ENCODE data around the gene AIF1L. TPM values are rescaled to one million over a fixed set of nuclear protein-coding genes. Genes with fewer than 3 reads are reported as not detected.
A peak's percentile ranks its signal among the peaks of the same experiment; 100 is the strongest.

AIF1L gene
- total and polyA plus RNA-seq, 2 of the 13 experiments (the other 11 are each of a cell fraction or from before 2014, with no cell fraction given), result 12.4 to 36.5 TPM

DNA sequence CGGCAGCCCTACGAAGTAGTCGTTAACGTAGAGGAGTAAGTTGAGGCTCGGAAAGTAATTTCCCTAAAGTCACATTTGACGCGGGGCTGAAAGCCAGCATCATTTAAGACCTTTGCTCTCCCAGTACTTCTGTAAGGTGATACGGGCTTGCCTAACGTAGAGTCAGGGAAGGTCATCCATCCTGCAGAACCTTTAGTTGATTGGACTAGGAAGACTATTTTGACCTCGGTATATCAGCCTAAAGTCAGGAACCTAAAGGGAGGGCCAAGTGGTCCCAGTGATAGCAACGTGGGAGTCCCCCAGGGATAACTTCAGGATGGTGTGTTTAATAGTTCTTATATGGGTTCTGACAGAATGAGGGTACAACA is 29.7 kb downstream of the AIF1L start:
- Histone ChIP-seq H3K4me2 (ENCODE audit: low read depth, low read length) (peak overlapping the region; percentile 93), H3K27ac (ENCODE audit: extremely low read length, insufficient read depth, low read length) (peak overlapping the region; percentile 94), H3K36me3 (replicated peaks in 1 of 2; ENCODE audit: control insufficient read depth in 1 of 2, insufficient read depth in 2 of 2, low read length in 2 of 2) (peaks cover 10 to 45% of the 10 kb centered on the region in 2 experiments; a peak in 4 of 5 replicates), H3K4me3 (replicated peaks in 1 of 3; ENCODE audit: insufficient read depth in 1 of 3, low read depth in 2 of 3, low read length in 3 of 3) (peak overlapping the region; percentile 82 to 98 (median 96)), H4K20me1 (ENCODE audit: insufficient read depth, low read length) (no peaks in the 10 kb centered on the region), H3K27me3 (ENCODE audit: control insufficient read depth in 1 of 2, insufficient read depth in 2 of 2, low read length in 2 of 2) (peaks cover 0 to 6% of the 10 kb centered on the region in 2 experiments; a peak in 1 of 5 replicates), H3K4me1 (ENCODE audit: insufficient read depth, low read length) (peaks cover 53% of the 10 kb centered on the region), H3K79me2 (ENCODE audit: insufficient read depth, low read length) (peaks cover 27% of the 10 kb centered on the region), H3K9ac (ENCODE audit: insufficient read depth, low read depth, low read length) (peak overlapping the region; percentile 95), H2AFZ (ENCODE audit: low read length) (no peak overlapping the region), H3K9me3 (ENCODE audit: low read length) (no peaks in the 10 kb centered on the region)
- intact Hi-C loops (cut with micrococcal nuclease; ENCODE audit: unreplicated experiment), result no loop called here
- 0% methylated on average over 4 of the region's 11 CpGs for WGBS (ENCODE audit: low lambda C conversion rate)
- CTCF ChIA-PET (ENCODE audit: low intra/inter-chr PET ratio, low total read pairs), result no interaction called here
- POLR2A ChIA-PET, result interaction anchor here (1.2 to 2.5 kb wide), 5 partner anchors 9 to 69 kb away, joined by 3 to 19 read pairs (median 5); partner anchors contain the start of gene AIF1L
- no TSS peak for BruUV-seq (replicated peaks)
- FAIRE-seq (no peak), ATAC-seq (peak; percentile 2; the same call in 1 of the 3 replicates), DNase-seq (ENCODE audit: low spot score) (peak; percentile 34)
- 0 out of 2 replicates have a peak, but pooled peaks have one; percentile 6 for TF ChIP-seq HNF4A (CRISPR knock-in tag; IDR thresholded peaks at IDR 0.05)
- no peak for TF ChIP-seq ZNF609 (CRISPR knock-in tag; IDR thresholded peaks at IDR 0.05; ENCODE audit: borderline replicate concordance)
- no peak for TF ChIP-seq YEATS4 (CRISPR knock-in tag; IDR thresholded peaks at IDR 0.05; ENCODE audit: borderline replicate concordance)
- 0 out of 2 replicates have a peak, but pooled peaks have one; percentile 14 for TF ChIP-seq CEBPB (IDR thresholded peaks at IDR 0.05; ENCODE audit: borderline replicate concordance, low read depth, low read length)
- TF ChIP-seq ARID2 (CRISPR knock-in tag; IDR thresholded peaks at IDR 0.05; ENCODE audit: borderline replicate concordance), result 0 out of 2 replicates have a peak, but pooled peaks have one; percentile 37
- 0 out of 2 replicates have a peak, but pooled peaks have one; percentile 0 for TF ChIP-seq ZNF468 (CRISPR knock-in tag; IDR thresholded peaks at IDR 0.05)
- TF ChIP-seq, protein P1, sequence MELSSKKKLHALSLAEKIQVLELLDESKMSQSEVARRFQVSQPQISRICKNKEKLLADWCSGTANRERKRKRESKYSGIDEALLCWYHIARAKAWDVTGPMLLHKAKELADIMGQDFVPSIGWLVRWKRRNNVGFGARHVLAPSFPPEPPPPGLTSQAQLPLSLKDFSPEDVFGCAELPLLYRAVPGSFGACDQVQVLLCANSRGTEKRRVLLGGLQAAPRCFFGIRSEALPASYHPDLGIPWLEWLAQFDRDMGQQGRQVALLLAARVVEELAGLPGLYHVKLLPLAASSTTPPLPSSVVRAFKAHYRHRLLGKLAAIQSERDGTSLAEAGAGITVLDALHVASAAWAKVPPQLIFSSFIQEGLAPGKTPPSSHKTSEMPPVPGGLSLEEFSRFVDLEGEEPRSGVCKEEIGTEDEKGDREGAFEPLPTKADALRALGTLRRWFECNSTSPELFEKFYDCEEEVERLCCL (CRISPR knock-in tag; IDR thresholded peaks at IDR 0.05; ENCODE audit: borderline replicate concordance), result 0 out of 2 replicates have a peak, but pooled peaks have one; percentile 8
- in situ Hi-C loops (cut with HindIII; ENCODE audit: extremely low pct_ligation_motif_present, low pct_unique_long_range_greater_than_20kb), result no loop called here
